ENCODE data around the gene MXD4.

DNA sequence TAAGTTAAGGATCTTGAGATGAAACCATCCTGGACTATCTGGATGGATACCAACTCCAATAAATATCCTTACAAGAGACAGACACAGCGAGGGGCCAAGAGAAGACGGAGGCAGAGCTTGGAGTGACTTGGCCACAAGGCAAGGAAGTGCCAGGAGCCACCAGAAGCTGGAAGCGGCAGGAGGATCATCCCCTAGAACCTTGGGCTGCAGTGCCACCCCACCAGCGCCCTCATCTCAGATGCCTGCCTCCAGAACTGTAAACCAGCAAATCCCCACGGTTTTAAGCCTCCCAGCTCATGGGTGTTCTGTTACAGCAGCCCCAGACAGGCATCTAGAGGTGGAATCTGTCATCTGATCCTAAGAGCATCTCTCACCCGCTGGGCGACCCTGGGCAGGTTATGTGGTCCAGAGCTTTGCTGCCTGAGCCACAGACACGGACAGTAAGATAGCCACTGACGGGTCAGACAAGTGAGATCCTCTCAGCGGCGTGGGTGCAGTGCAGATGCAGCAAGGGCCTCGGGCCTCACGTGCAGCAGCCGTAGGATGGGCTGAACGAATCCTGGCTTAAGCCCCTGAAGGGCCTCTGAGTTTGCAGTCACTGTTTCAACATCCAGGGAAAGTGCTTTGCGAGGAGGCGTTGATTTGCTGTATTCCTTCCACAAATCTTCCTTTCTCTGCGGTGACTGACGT lies 25.1 kb upstream of the MXD4 start:
- TF ChIP-seq CTCF (IDR thresholded peaks at IDR 0.05), result no peak
- TF ChIP-seq EZH2 (IDR thresholded peaks at IDR 0.05), result no peak

All from neural progenitor cell (in vitro differentiated cells).